ENCODE data around the gene BMP8A.
"Not testable (repeated sequence)": the region's sequence is repeated elsewhere in the genome, so short reads cannot be mapped to it uniquely, and the experiment has no call there.

GRCh38 chr1:39511477-39511876 is 20.0 kb downstream of the BMP8A start:
- TF ChIP-seq, protein P1, sequence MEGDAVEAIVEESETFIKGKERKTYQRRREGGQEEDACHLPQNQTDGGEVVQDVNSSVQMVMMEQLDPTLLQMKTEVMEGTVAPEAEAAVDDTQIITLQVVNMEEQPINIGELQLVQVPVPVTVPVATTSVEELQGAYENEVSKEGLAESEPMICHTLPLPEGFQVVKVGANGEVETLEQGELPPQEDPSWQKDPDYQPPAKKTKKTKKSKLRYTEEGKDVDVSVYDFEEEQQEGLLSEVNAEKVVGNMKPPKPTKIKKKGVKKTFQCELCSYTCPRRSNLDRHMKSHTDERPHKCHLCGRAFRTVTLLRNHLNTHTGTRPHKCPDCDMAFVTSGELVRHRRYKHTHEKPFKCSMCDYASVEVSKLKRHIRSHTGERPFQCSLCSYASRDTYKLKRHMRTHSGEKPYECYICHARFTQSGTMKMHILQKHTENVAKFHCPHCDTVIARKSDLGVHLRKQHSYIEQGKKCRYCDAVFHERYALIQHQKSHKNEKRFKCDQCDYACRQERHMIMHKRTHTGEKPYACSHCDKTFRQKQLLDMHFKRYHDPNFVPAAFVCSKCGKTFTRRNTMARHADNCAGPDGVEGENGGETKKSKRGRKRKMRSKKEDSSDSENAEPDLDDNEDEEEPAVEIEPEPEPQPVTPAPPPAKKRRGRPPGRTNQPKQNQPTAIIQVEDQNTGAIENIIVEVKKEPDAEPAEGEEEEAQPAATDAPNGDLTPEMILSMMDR (IDR thresholded peaks at IDR 0.05; ENCODE audit: insufficient read depth, low read length, poor library complexity, severe bottlenecking), result not testable (repeated sequence)
- TF ChIP-seq EZH2phosphoT487 (conservative IDR thresholded peaks at IDR 0.05; ENCODE audit: low read length), result not testable (repeated sequence)
